Measurements from ENCODE around the gene NECTIN1.
"Not testable (repeated sequence)": the region's sequence is repeated elsewhere in the genome, so short reads cannot be mapped to it uniquely, and the experiment has no call there.

NECTIN1 gene

GRCh38 chr11:119615003-119615881, 113.8 kb downstream of the NECTIN1 start:
- DNase-seq: no peak

DNA sequence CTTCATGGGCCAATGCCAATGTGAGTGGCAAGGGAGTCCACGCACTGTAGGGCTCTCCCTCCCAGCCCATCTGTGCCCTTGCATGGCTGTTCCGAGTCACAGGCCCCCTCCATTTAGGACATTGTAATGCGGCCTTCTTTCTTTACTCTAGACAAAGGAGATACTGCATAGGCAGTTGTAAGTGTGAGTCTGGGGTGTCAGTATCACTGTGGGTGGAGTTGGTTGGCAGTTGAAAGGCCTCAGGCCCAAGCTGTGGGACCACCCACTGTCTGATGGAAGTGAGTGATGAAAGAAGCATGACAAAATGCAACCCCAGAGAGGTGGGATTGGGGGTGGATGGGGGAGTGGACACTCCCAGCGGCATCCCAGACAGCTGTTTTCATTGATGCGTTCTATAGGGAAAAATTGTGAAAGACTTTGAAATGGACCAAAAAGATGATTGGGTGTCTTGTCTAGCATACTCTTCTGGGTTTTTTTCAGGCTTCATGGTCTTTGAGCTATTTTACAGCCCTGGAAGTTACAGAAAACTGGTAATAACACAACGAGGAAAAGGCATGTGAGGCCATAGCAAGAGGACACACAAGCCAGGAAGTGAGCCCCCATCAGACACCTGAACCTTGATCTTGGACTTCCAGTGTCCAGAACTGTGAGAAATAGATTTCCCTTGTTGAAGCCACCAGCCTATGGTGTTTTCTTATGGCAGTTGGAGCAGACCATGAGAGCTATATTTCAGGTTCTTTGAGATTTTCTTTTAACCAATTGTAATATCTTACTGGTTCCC, 114.6 kb downstream of the NECTIN1 start:
- no peak for DNase-seq

GRCh38 chr11:119612814-119613213, 116.2 kb downstream of the NECTIN1 start:
- no peak for DNase-seq

GRCh38 chr11:119610836-119611426, 118.1 kb downstream of the NECTIN1 start:
- DNase-seq: no peak

DNA sequence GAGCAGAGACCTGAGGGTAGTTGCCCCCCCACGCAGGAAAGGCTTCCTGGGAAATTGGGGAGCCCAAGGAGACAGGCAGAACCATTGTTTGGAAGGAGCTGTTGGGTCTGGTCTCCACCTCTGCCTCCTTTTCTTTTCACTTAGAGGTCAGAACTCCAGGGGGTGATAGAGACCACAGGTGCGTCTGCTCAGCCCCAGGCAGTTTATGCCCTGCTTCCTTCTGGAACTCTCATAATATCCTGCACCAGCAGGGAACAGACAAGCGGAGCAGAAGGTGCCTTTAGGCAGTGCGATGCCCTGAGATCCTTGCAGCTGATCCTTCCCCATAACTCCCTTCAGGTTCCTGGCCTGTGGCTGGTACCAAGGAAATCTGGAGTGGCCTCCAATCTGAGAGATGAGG, 120.2 kb downstream of the NECTIN1 start:
- DNase-seq: no peak

- no peak for DNase-seq
Observed at GRCh38 chr11:119608201-119608600, 120.8 kb downstream of the NECTIN1 start.

DNA sequence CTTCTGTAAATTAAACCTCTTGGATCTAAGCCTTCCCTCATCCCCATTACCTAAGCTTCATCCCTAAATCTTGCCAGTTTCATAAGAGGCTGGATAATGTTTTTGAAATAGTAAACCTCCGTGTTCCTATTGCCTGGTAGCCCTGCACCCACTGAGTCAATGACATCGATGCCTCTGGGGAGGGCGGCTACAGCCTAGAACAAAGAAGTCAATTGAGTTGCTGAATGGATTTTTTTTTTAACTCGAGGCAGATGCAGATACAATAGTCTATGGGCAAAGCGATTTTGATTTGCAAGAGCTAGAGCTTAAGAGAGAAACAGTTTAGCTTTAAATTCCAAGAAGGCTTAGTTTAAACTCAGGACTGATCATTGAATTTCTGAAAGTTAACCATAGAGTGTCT, 121.3 kb downstream of the NECTIN1 start:
- DNase-seq: no peak

DNA sequence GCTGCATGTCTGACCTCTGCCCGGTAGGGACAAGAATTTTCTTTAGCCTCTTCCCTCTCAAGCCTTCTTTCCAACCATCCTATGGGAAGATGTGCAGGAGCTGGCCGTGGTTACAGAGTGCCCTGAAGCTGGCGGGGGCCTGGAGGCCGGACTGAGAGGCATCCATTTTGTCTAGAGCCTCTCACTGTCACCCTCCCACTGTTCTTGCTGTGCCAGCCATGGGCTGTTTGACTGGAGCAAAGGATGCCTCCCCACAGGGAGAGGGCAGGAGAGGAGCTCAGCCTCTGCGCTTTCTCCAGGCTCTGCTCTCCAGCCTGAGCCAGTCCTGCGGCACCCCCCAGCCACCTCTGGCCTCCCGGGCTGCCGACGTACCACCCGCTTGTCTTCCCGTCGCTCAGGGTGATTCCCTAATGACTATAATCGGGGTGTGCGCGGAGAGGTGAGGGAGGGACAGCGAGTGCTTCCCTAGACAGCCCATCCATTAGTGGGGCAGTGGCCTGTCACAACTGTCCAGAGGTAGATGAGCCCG, 123.8 kb downstream of the NECTIN1 start:
- DNase-seq: no peak

DNA sequence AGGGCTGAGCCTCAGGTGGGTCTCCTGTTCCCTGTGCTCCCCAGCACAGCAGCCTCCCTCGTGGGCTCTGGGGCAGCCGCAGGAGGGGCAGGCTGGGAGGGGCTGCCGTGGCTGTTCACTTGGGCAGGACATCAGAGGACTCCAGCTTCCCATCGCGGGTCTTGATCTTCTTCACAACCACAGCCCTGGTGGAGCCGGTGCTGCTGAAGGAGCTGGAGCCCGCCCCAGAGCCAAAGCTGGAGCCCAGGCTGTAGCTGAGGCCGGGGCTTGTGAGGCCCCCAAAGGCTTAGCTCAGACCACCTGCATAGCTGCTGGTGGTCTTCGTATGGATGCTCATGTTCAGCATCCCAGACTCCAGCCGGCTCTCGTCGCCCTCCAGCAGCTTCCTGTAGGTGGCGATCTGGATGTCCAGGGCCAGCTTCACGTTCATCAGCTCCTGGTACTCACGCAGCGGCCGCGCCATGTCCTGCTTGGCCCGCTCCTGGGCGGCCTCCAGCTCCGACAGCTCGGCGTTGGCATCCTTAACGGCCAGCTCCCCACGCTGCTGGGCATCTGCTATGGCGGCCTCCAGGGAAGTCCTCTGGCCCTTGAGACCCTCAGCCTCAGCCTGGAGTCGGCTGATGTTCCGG, 126.1 kb downstream of the NECTIN1 start:
- no peak for DNase-seq

DNA sequence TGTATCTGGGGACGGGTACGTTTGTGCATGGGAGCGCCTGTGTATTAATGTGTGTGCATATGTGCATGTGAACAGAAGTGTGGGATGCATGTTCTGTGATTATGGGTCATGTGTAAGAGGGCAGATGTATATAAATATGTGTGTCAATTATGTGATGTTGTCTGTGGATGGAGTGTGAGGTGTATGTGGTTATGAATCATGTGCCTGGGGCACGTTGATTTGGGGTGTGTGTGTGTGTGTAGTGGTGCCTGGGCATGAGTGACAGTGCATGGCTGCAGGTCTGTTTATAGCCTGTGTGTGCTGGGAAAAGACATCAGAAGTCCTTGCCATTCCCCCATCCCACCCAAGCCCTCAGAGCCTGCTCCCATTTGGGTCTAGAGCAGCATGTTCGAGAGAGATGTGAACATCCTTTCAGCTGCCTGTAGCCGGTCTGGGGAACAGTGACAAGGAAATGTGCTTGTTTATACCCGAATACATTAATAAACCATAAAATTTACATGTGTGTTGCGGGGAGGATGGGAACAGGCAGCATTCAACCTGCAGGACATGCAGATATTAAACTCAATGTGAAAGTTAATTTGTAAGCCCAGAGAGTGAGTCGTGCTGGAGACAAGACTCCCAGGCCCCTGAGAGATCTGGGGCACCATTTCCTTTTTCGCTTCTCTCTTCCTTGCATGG, 129.0 kb downstream of the NECTIN1 start:
- DNase-seq: no peak

DNA sequence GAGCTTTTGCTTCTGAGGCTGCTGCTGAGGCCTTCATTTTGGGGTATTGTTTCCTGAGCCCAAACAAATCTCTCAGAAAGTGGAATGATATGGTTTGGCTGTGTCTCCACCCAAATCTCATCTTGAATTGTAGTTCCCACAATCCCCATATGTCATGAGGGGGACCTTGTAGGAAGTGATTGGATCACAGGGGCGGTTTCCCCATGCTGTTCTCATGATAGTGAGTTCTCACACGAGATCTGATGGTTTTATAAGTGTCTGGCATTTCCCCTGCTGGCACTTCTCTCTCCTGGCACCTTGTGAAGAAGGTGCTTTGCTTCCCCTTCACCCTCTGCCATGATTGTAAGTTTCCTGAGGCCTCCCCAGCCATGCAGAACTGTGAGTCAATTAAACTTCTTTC, 133.1 kb downstream of the NECTIN1 start:
- DNase-seq: not testable (repeated sequence)

- DNase-seq: no peak
Observed at GRCh38 chr11:119594639-119595249, 134.3 kb downstream of the NECTIN1 start.

- no peak for DNase-seq
Observed at GRCh38 chr11:119593346-119593745, 135.7 kb downstream of the NECTIN1 start.

- no peak for DNase-seq
Observed at GRCh38 chr11:119592642-119593041, 136.4 kb downstream of the NECTIN1 start.

- no peak for DNase-seq
Observed at GRCh38 chr11:119591836-119592310, 137.1 kb downstream of the NECTIN1 start.

DNA sequence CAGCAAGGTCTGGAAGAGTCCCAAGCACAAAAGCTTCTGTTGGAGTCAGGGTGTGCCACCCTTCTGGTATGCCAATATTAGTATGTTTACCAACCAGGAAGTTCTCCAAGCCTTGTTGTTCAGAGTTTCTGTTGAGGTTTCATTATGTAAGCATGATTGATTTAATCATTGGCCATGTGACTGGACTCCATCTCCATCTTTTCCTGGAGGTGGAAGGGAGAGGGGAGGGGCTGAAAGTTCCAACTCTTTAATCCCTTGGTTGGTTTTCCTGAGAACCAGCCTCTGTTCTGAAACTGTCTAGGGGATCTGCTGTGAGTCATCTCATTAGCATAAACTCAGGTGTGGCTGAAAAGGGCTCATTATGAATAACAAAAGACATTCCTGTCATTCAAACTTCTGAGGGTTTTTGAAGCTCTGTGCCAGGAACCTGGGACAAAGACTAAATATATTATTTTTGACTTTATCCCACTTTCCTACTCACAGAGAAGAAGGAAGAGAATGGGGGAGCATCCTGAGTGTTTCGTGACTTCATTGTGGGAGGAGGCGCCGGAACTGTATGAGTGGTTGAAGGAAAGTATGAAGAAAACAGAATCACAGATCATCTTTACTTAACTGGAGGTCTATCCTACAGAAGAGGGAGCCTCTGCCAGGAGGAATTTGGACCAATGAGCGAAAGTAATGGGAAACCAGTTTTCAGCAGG, 138.2 kb downstream of the NECTIN1 start:
- DNase-seq: no peak

GRCh38 chr11:119589001-119589400, 140.0 kb downstream of the NECTIN1 start:
- no peak for DNase-seq

All from DMS 273 treated with DMSO at 0.1 percent for 48 hours (cell line).